K562 (cell line): ENCODE measurements around the gene UBE2D3. TPM values are rescaled to one million over a fixed set of nuclear protein-coding genes. Genes with fewer than 3 reads are reported as not detected.

Experiments
- ARID1B ChIP-seq: fragments of 450-650 bp; IDR thresholded peaks from 2 replicates; pipeline ENCODE4 v1.6.1; 2016; ENCODE audit warnings: antibody characterized with exemption, mild to moderate bottlenecking, inconsistent platforms
- ATF3 ChIP-seq, 2 experiments: fragments of 450-650 bp in 1 of 2; sonication (generic) in 1 of 2; formaldehyde crosslinking in 1 of 2; IDR thresholded peaks in 1 of 2; conservative IDR thresholded peaks in 1 of 2; 2 replicates each; pipeline versions ENCODE4 v1.6.1 to v1.8.1; 2016 to 2023; ENCODE audit warnings: mild to moderate bottlenecking in 2 of 2, moderate library complexity in 2 of 2, inconsistent platforms in 1 of 2, missing genetic modification reagents in 1 of 2
- BRF2 ChIP-seq: IDR thresholded peaks from 3 replicates; pipeline ENCODE4 v1.6.1; 2011; ENCODE audit warnings: borderline replicate concordance, mild to moderate bottlenecking; ENCODE audit not compliant: insufficient read length, insufficient read depth
- C11orf30 ChIP-seq: fragments of 450-650 bp; IDR thresholded peaks from 2 replicates; pipeline ENCODE4 v1.6.1; 2016; ENCODE audit warnings: low read depth, mild to moderate bottlenecking
- CEBPG ChIP-seq, 3 experiments: fragments of 200-800 bp in 1 of 3; sonication (Bioruptor generic) in 1 of 3; sonication (generic) in 1 of 3; formaldehyde crosslinking in 1 of 3; IDR thresholded peaks in 2 of 3; conservative IDR thresholded peaks in 1 of 3; 2 replicates each; pipeline versions ENCODE4 v1.6.1 to v1.8.0; 2016 to 2022; ENCODE audit warnings: missing compliant biosample characterization in 2 of 3, missing genetic modification characterization in 2 of 3, mild to moderate bottlenecking in 1 of 3, missing genetic modification reagents in 1 of 3
- DACH1 ChIP-seq: fragments of 450-650 bp; IDR thresholded peaks from 2 replicates; pipeline ENCODE4 v1.6.1; 2018; ENCODE audit not compliant: partially characterized antibody
- DPF2 ChIP-seq: fragments of 450-650 bp; IDR thresholded peaks from 2 replicates; pipeline ENCODE4 v1.6.1; 2016
- E2F5 ChIP-seq: sonication (generic); formaldehyde crosslinking; IDR thresholded peaks from 2 replicates; pipeline ENCODE4 v1.8.0; 2022; ENCODE audit warnings: mild to moderate bottlenecking, missing genetic modification reagents
- ETS2 ChIP-seq: IDR thresholded peaks from 2 replicates; pipeline ENCODE4 v1.6.1; 2016; ENCODE audit warnings: borderline replicate concordance, missing genetic modification characterization, mild to moderate bottlenecking, moderate library complexity, missing compliant biosample characterization; ENCODE audit not compliant: poor library complexity, severe bottlenecking
- FOXA1 ChIP-seq: fragments of 450-650 bp; IDR thresholded peaks from 2 replicates; pipeline ENCODE4 v1.6.1; 2016; ENCODE audit warnings: mild to moderate bottlenecking, borderline replicate concordance
- FOXA3 ChIP-seq, 2 experiments: fragments of 450-650 bp in 1 of 2; sonication (generic) in 1 of 2; formaldehyde crosslinking; IDR thresholded peaks in 1 of 2; conservative IDR thresholded peaks in 1 of 2; 2 replicates each; pipeline versions ENCODE4 v1.4.0 to v1.8.0; 2020 to 2022; ENCODE audit warnings: mild to moderate bottlenecking in 2 of 2, missing genetic modification reagents in 1 of 2
- GMEB1 ChIP-seq: fragments of 250-450 bp; sonication (Bioruptor Pico); IDR thresholded peaks from 2 replicates; pipeline ENCODE4 v1.4.0; 2020; ENCODE audit warnings: mild to moderate bottlenecking
- KDM1A ChIP-seq, 2 experiments: fragments of 450-650 bp; IDR thresholded peaks; 2 replicates each; pipeline ENCODE4 v1.6.1; 2016; ENCODE audit warnings: mild to moderate bottlenecking in 2 of 2
- LARP7 ChIP-seq: fragments of 450-650 bp; IDR thresholded peaks from 2 replicates; pipeline ENCODE4 v1.6.1; 2016
- MAFK ChIP-seq: IDR thresholded peaks from 2 replicates; pipeline ENCODE4 v1.6.1; 2011; ENCODE audit warnings: low read length, improper control_type of control experiment
- MTA1 ChIP-seq: fragments of 450-650 bp; IDR thresholded peaks from 2 replicates; pipeline ENCODE4 v1.6.1; 2017; ENCODE audit warnings: borderline replicate concordance
- NCOR1 ChIP-seq: fragments of 450-650 bp; IDR thresholded peaks from 2 replicates; pipeline ENCODE4 v1.6.1; 2016; ENCODE audit warnings: mild to moderate bottlenecking, moderate library complexity
- SMARCA4 ChIP-seq: fragments of 450-650 bp; IDR thresholded peaks from 2 replicates; pipeline ENCODE4 v1.6.1; 2016
- TAL1 ChIP-seq: fragments of 450-650 bp; IDR thresholded peaks from 2 replicates; pipeline ENCODE4 v1.6.1; 2016; ENCODE audit warnings: mild to moderate bottlenecking
- TCF3 ChIP-seq: sonication (generic); formaldehyde crosslinking; IDR thresholded peaks from 2 replicates; pipeline ENCODE4 v1.4.0; 2020; ENCODE audit warnings: mild to moderate bottlenecking, missing genetic modification reagents
- TEAD4 ChIP-seq, 2 experiments: sonication (generic) in 1 of 2; formaldehyde crosslinking in 1 of 2; IDR thresholded peaks; 2 replicates each; pipeline versions ENCODE4 v1.6.1 to v1.8.0; 2012 to 2022; ENCODE audit warnings: borderline replicate concordance in 1 of 2, inconsistent platforms in 1 of 2, low read length in 1 of 2, mild to moderate bottlenecking in 1 of 2, missing genetic modification reagents in 1 of 2
- ZBTB9 ChIP-seq: fragments of 450-650 bp; formaldehyde crosslinking; IDR thresholded peaks from 2 replicates; pipeline ENCODE4 v1.4.0; 2020; ENCODE audit warnings: mild to moderate bottlenecking, moderate library complexity
- polyA plus RNA-seq, 8 experiments: library from polyadenylated mRNA; depleted of rRNA in 4 of 8; stranded (reverse) in 5 of 8; unstranded in 3 of 8; fragments of >200 nt; fragmentation: Nextera tagmentation in 2 of 8; fragmentation: Illumina TruSeq in 1 of 8; extraction: Ambion mirVana in 2 of 8; extraction: Trizol in 1 of 8; gene quantifications; 2 replicates each; pipeline versions ENCODE4 v1.2.1 to v1.2.3, GENCODE V29; 2011 to 2014; ENCODE audit warnings: inconsistent platforms in 1 of 8, missing spikeins in 1 of 8
- total RNA-seq, 7 experiments: library from RNA; depleted of rRNA in 6 of 7; stranded (reverse); fragments of >200 nt in 6 of 7; fragmentation: Illumina TruSeq in 2 of 7; extraction: Trizol in 2 of 7; gene quantifications; 2 replicates each; pipeline versions ENCODE4 v1.2.1 to v1.2.3, GENCODE V29; 2011 to 2021; ENCODE audit warnings: low replicate concordance in 1 of 7

The UBE2D3 gene
- total and polyA plus RNA-seq, 9 of the 15 experiments (the other 6 are each of a cell fraction or from before 2014, with no cell fraction given): 191 to 618 (median 292) TPM

GRCh38 chr4:102780476-102781144 is 46.7 kb downstream of the UBE2D3 start (continued):
- TF ChIP-seq BRF2 (no peak), TEAD4 (IDR thresholded peaks at IDR 0.05; ENCODE audit: low read length) (peak; percentile 58), TEAD4 (CRISPR knock-in tag; IDR thresholded peaks at IDR 0.05; ENCODE audit: borderline replicate concordance) (no peak), FOXA1 (peak; percentile 75), DPF2 (peak; percentile 80), ATF3 (IDR thresholded peaks at IDR 0.05) (peak; percentile 90), ATF3 (CRISPR knock-in tag; conservative IDR thresholded peaks at IDR 0.05) (no peak), FOXA3 (CRISPR knock-in tag; conservative IDR thresholded peaks at IDR 0.05 in 1 of 2, IDR thresholded peaks at IDR 0.05 in 1 of 2) (peak; percentile 90 to 98), TAL1 (peak; percentile 60), TCF3 (CRISPR knock-in tag) (peak; percentile 68), MTA1 (0 out of 2 replicates have a peak, but pooled peaks have one; percentile 44), CEBPG (CRISPR knock-in tag; IDR thresholded peaks at IDR 0.05) (peak; percentile 6; the same call in 1 of the 2 replicates), CEBPG (tag; conservative IDR thresholded peaks at IDR 0.05 in 1 of 2, IDR thresholded peaks at IDR 0.05 in 1 of 2) (peak in 1 of 2 experiments; percentile 65; a peak in 1 of 4 replicates), ETS2 (tag) (no peak), MAFK (peak; percentile 99), E2F5 (no peak), KDM1A (IDR thresholded peaks at IDR 0.05) (peak; percentile 71 to 74), ZBTB9 (CRISPR knock-in tag) (no peak), GMEB1 (CRISPR knock-in tag) (no peak), C11orf30 (peak; percentile 100), LARP7 (no peak), ARID1B (peak; percentile 81), DACH1 (peak; percentile 74), NCOR1 (peak; percentile 59), SMARCA4 (peak; percentile 73)
